GM19468 (cell line): ENCODE data around the gene NLGN3.
"Not testable (repeated sequence)": the region's sequence is repeated elsewhere in the genome, so short reads cannot be mapped to it uniquely, and the experiment has no call there.

ENCODE experiments used
- ATAC-seq: cut with Tn5 transposase; IDR thresholded peaks from one replicate; pipeline ENCODE4 v1.9.1; 2021; ENCODE audit warnings: mild to moderate bottlenecking, moderate library complexity, moderate number of reproducible peaks; ENCODE audit not compliant: unreplicated experiment; ENCODE audit errors: extremely low read depth

NLGN3 gene

DNA sequence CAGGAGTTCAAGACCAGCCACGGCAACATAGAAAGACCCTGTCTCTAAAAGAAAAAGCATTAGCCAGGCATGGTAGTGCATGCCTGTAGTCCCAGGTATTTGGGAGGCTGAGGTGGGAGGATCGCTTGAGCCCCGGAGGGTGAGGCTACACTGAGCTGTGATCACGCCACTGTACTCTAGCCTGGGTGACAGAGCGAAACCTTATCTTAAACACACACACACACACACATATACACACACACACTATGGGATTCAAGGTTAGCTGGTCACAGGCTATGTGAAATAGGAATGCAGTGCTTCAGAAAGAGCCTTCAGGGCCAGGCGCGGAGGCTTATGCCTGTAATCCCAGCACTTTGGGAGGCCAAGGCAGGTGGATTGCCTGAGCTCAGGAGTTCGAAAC is 23.5 kb downstream of the NLGN3 start:
- no peak for ATAC-seq

DNA sequence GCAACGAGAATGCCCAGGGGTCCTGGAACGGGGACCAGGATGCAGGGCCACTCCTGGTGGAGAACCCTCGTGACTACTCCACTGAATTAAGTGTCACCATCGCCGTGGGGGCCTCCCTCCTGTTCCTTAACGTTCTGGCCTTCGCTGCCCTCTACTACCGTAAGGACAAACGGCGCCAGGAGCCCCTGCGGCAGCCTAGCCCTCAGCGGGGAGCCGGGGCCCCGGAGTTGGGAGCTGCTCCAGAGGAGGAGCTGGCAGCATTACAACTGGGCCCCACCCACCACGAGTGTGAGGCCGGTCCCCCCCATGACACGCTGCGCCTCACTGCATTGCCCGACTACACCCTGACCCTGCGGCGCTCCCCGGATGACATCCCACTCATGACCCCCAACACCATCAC is 24.9 kb downstream of the NLGN3 start:
- ATAC-seq, result no peak

DNA sequence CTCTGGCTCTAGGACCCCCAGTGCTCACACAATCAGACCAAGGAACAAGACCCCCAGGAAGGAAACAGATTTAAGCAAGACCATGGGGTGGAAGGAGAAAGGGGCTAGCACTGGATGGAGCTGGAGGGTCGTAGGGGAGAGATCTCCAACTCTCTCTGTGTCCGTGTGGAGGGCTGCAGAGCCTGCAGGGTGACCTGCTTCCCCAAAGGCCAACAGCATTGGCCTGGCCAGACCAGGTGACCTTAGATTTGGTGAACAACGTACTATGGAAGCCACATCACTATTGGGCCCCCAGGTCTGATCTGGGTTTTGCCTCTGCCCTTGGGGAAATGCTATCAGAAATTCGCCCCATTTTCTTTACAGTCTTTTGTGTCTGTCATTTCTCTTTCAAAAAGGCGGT is 26.0 kb downstream of the NLGN3 start:
- no peak for ATAC-seq

DNA sequence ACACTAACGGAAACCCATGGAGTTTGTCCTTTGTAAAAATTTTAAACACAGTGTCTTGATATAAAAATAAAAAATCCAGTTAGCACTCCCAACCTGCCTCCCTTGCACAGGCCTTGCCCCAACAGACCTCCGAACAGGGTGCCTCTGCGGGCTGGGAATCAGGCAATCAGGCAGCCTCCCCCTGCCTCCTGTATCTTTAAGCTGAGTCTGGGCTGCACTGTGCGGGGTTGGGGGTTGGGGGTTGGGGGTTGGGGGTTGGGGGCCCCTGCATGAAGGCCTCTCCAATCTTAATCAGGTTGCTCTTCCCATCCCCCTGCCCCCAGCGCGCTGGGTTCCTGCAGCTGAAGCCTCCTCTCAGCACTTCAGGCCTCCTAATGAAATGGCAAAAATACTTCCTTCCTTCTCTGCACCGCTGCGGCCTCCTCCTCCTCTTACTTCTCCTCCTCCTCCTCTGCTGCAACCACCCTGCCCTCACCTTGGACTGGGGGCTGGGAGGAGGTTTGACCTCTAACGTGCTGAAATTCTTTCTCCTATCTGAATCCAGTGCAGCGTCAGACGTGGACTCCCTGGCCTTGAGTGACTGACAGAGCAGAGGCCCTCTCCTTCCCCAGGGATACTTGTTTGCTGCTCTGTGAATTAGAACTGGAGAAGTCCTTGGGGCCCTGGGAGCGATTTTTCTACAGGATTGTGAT is 26.6 kb downstream of the NLGN3 start:
- ATAC-seq, result no peak

DNA sequence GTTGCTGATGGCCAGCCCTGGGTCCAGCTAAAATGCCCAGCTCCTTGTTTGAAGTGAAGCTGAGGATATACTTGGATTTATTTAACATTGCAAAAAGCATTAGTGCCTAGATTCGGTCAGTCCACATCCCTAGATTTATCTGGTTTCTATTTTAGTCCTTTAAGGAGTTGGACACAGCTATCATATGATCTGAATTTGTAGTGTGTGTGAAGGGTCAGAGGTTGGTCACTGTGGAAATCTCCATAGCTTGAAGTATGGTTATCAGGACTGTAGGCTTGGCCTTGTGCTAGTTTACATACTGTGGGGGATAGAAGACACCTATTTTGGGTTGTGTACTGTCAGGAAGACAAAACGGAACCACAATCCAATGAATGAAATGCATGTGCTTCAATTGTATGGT is 28.8 kb downstream of the NLGN3 start:
- ATAC-seq, result no peak

DNA sequence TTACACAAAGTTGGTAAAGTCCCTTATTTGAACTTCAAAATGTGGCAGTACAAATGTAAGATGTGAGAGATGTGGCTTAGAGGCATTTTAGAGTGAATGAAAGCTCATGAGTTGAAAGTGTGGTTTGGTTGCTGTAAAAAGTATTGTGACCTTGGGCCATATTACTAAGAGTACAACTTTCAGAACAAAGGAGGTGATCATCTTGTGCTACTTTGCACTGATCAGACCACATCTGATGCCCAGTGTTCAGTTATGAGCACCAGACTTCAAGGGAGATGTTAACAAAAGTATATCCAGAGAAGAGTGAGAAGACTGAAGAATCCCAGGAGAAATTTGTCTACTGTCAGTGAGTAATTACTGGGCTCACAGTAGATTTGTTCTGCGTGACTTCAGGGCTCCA is 30.2 kb downstream of the NLGN3 start:
- no peak for ATAC-seq

DNA sequence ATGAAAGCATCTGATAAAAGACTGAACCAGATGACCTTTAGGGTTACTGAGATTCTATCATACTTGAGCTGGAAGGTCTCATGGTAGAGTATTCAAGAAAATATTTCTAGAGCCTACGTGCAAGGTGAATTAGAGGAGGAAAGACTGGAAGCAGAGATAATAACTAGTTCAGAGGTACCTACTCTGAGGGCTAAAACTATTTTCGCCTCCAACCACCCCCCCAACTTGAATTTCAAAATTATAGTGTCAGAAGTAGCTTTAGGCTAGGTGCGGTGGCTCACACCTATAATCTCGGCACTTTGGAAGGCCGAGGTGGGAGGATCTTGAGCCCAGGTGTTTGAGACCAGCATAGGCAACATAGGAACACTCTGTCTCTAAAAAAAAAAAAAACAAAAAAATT is 30.9 kb downstream of the NLGN3 start:
- no peak for ATAC-seq

DNA sequence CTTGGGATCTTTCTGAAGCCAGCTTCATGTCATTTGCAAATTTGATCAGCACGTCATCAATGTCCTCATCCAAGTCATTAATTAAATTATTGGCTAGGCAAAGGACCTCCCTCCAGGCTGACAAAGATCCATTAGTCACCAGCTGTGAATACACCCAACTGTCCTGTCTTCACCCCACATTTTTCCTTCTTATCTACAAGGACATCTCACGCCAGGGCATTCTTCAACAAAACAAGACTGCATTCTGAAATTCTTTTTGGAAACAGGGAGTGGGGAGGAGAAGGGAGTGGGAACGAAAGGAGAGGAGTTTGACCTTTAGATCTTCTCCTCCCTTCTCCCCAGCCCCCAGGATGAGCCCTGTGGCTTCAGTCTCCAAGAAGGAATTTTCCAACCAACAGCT is 32.7 kb downstream of the NLGN3 start:
- ATAC-seq, result no peak

DNA sequence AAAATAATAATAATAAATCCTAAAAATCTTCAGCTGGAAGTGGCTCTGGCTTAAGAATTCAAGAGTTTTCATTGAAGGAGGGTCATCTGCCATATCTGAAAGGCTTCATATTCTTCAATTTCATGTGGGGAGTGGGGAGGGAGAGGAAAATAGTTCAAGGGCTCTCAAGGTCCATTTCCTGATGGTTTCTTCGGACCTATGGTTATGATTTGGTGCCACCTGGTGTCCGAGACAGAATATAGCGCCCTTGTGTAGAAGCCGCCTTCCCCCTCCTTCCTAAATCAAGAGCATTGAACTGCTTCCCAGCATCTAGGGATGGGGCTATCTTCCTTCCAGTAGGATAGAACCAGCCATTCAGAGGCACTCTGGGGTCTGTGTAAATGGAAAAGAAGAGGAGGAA is 34.3 kb downstream of the NLGN3 start:
- no peak for ATAC-seq

DNA sequence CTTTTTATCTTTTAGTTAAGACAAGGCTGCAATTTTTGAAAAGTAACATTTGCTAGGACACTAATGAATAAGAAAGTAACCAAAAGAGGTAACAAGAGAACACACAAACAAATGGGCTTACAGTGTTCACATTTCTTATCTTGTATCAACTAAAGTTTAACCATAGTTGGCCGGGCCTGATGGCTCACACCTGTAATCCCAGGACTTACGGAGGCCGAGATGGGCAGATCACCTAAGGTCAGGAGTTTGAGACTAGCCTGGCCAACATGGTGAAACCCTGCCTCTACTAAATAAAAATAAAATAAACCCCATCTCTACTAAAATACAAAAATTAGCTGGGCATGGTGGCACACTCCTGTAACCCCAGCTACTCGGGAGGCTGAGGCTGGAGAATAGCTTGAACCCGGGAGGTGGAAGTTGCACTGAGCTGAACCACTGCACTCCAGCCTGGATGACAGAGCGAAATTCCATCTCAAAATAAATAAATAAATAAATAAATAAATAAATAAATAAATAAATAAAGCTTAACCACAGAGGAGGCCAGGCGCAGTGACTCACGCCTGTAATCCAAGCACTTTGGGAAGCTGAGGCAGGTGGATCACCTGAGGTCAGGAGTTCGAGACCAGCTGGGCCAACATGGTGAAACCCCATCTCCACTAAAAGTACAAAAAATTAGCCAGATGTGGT is 36.1 kb downstream of the NLGN3 start:
- not testable (repeated sequence) for ATAC-seq

DNA sequence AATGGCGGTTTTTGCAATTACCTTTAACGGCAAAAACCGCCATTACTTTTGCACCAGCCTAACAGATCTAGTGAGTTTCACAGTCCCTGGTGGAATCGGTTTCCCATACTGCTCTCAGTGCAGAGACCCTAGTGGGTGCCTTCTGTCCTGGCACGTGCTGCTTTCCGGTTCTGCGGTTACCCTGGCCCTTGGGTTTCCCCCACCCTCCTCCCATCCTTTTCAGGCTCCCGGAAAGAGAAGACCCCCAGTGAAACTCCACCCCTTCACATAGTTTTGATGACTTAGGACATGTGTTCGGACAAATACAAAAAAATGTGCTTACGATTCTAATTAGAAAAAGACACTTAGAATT is 36.9 kb downstream of the NLGN3 start:
- ATAC-seq, result no peak

DNA sequence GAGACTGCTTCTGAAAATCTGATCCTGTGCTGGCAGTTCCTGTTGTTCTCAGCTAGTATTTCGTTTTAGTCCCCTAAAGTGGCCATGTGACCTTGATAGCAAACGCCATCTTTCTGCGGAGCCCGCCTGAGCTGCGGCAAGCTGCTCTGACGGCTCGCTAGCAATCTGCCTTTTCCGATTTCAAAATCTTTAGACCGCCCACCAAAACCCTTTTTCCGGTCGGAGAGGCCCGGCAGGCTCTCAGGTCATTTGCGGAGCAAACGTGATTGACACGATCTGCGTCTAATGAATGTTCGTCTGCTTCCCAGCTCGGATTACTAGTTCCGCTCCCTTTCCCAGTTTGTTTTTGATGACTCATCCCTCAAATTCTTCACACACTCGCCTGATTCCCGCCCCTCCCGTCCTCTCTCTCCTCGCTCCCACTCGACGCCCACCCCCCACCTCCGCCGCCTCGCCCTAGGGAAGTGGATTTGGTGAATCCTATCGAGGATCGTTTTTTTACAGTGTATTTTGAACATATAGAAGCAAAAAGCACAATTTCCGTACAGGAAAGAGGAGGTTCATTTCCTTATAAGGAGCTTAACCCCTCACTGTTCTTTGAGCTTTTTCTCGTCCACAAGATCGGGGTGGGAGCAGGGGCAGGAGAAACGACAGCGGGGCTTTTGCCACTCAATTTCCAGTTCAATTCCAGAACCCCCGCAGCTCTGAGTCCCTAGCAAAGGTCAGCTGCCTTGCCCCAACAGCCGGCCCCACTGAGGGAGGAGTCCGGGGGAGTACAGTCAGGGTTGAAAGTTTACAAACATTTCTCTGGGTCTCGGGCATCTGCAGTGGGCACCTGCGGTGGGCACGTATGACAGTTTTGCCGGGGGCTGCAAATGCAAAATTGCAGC is 37.5 kb downstream of the NLGN3 start:
- ATAC-seq, result peak; percentile 76

DNA sequence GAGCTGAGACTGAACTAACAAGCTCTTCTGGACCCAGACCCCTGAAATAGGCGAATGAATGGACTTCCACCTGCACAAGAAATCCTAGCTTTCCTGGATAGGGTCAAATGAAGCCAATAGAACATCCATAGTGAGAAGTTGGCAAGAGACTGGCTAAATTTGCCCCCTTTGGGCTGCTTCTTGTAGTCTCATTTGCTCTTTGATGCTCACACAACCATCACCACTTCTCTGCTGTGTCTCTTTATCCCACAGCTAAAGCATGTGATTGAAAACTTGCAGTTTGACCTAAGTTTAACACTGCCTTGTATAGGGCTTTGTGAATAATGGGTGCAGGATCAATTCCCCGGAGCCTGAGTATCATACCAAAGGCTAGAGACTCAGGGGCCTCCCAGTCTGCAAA is 38.2 kb downstream of the NLGN3 start:
- no peak for ATAC-seq

DNA sequence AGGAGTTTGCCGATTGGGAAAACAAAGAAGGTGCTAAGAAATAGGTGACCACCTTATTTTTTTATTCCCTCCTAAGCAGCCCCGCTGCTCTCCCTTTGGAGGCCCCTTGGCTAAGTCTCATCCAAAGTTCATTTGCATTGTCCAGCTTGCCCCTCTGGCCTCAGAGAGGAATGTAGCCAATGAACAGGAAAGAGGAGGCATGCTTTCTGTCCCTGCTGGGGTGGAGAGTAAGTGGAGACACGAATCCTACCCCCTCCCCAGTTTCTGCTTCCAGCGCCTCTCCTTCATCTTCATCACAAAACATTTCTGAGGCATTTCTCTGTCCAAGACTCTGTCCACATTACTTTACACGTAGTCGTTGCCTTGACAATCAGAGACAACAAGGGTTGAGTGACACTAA is 38.7 kb downstream of the NLGN3 start:
- ATAC-seq, result no peak

DNA sequence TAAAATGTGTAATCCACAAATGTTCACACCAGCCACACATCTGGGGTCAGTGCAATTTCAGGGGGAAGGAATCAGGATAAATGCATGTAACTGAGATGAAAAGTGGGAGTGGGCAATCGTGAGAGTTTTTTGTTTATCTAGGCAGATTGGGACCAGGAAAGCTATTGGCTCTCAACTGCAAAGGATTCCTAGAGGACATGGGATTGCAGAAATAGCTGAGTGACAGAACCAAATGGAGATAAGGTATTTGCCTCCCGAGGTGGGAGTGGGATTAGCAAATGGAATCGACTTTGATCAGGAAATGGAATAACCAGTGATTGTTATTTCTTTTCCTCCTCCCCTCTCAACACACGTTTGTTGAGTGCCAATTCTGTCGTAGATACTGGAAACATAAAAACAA is 39.5 kb downstream of the NLGN3 start:
- ATAC-seq, result no peak

DNA sequence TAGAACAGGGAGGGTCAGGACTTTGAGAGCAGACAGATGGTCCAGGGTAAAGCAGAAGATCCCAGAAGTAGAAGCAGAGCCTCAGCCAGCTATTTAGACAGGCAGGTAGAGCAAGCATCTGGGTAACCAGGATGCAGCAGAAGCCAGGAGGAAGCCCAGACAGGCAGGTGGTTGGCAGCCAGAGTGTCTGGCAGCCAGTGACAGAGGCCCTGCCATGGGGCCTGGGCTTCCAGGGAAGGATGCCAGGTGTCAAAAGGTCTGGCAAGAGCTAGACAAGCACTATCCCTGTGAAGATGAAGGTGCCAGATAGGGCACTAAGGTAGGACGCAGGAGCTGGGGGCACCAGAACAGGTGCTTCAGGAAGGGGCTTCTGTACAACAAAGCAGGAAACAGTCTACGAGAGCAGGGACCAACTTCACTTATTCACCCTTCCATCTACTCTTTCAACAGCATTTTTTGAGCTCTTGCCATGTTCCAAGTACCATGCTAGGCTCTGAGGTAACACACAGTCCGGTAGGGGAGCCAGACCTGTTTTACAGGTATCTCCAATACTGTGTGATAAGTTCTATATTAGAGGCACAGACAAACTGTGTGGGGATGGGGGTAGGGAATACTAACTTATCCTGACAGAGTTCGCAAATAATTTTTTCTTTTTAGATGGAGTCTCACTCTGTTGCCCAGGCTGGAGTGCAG is 40.3 kb downstream of the NLGN3 start:
- ATAC-seq, result no peak

DNA sequence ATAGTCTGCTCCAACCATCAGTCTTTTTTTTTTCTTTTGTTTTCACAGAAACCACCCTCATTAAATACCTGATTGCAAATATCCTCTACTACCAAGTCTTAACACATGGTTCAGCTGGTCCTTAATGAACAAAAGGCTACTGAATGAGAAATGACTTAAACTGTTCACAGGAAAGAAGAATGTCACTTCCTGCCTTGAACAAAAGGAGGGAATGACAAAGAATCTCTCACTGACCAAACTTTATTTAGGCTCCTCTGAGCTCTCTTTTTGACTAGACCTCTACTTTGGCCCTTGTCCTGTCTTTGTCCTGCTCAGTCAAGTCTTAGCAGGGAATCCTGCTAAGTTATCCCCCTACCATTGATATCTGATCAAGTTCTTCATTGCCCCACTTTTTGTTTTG is 46.6 kb downstream of the NLGN3 start:
- no peak for ATAC-seq

DNA sequence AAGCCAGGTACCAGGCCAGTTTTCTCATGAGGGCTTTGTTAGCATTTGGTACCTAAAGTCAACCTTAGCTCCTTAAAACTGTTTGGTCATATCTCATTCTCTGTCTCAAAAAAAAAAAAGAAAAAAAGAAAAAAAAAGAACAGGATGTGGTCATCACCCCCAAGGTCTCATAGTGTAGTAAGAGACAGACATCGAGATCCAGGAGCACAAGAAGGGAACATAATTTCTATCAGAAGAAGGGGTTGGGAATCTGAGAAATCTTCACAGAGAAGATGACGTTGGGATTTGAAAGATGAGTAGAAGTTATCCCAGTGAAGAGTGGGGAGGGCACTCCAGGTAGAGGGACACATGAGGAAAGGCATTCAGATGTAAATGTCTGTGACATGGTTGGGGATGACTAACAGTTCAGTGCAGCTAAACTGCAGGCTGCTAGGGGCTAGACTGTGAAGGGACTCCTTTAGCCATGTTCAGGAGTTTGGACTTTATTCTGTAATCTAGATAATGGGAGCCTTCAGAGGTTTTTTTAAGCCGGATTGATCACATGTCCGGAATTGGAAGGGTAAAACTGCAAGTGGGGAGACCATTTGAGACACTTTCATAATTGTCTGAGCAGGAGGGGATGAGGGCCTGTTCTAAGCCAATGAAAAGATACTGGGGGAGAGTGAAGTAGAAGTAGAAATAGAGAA is 51.5 kb downstream of the NLGN3 start:
- no peak for ATAC-seq

DNA sequence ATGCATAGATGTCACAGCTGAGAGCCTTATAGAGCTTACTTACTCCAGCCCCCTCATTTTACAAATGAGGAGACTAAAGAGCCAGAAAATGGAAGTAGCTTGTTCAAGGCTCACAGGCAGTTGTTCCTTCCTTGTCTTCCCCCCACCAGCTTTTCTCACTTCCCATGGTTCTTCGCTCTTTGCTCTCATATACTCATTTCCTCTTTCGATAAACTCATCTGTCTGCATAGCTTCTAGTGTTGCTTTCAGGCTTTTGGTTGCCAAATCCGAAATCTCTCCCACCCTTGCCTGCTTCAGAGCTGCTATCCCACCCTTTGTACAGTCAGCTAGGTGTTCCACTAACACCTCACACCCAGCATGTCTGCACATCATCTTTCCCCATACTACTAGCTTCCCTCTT is 53.4 kb downstream of the NLGN3 start:
- peak; percentile 49 for ATAC-seq
